Left cardiac atrium (tissue), 4 donors: Measurements from ENCODE around the gene RTN4IP1. TPM values are rescaled to one million over a fixed set of nuclear protein-coding genes. Genes with fewer than 3 reads are reported as not detected.
"Not testable (repeated sequence)": the region's sequence is repeated elsewhere in the genome, so short reads cannot be mapped to it uniquely, and the experiment has no call there.

ENCODE experiments used
- ATAC-seq, 2 donors: fragments of 200-7000 bp; cut with Tn5 transposase; one replicate each; pipeline ENCODE4 v1.9.1; 2020; ENCODE audit warnings: mild to moderate bottlenecking in 2 of 2, moderate library complexity in 2 of 2
- DNase-seq: peaks from one replicate; pipeline ENCODE4 v3.0.0-alpha.2; 2020
- intact Hi-C, 2 donors: fragments of 100-400 bp; cut with DNase I; formaldehyde crosslinking; loops; one replicate each; pipeline versions ENCODE4 v1.14.1 to v1.15.1; 2022 to 2023
- total RNA-seq, 2 donors: library from RNA; stranded (reverse); fragmentation: NEBNext Ultra II Directional; extraction: Animal tissue kit (Norgen Biotek cat#: 25700); gene quantifications; one replicate each; pipeline ENCODE4 v1.2.1, GENCODE V29; 2021
- donor health status: DM: no; HTN: yes; CAD: no.
- donor health status: DM: no; HTN: yes; CAD: no; lungs with severe emphysema.
- donor health status: DM: yes; HTN: yes; CAD: no.
- donor health status: Dilated cardiomyopathy.

RTN4IP1 gene
- total RNA-seq, 2 donors from 2014 or later = 10.4 to 12.9 TPM

GRCh38 chr6:106630366-106630765, 1.1 kb upstream of the RTN4IP1 start:
- intact Hi-C loops = no loop called here
- DNase-seq (no peak), ATAC-seq (no peak)

- intact Hi-C loops = no loop called here
- no peak for ATAC-seq
Observed at GRCh38 chr6:106629859-106630163, 513 bp upstream of the RTN4IP1 start.

DNA sequence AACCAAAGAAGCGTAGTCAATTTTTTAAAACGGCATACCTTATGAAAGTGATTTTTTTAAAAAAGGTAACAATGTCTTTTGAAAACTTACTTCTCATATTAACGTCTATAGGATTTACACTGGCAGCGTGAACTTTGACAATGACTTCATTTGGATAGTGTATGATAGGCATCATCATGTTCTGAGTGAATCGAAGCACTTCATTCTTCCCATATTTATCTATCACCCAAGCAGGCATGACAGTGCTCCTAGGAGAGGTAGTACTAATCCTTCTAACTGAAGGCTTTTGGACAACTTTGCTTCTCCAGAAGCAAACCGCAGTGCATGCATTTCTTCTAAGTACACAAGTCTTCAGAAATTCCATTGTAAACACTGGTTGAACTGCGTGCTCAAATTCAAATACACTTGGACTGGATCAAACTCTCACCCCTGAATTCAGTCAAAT, 618 bp downstream of the RTN4IP1 start:
- intact Hi-C loops = no loop called here
- ATAC-seq (peak; percentile 3 to 18), DNase-seq (no peak)

More at GRCh38 chr6:106629859-106630163, 513 bp upstream of the RTN4IP1 start:
- DNase-seq = no peak

- DNase-seq, ATAC-seq, intact Hi-C loops: not testable (repeated sequence)
Observed at GRCh38 chr6:106627760-106628159, 1.5 kb downstream of the RTN4IP1 start.

DNA sequence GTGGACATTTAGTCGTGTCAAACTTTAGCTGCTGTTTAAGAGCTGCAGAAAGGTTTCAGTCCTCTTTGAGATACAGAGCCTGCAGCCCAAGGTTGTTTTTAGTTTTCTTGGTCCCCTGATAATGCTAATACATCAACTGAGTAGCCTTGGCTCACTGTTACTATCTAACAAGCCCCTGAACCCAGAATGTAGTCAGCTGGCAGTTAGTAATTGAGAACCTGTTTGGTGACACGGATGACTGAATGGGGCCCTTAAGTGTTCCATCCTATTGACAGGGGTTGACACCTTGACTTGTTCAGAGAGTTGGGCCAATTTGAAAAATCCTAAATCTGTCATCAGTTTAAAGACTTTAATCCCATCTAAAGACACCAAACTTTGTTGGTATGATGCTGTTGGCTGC, 2.8 kb downstream of the RTN4IP1 start:
- no peak for ATAC-seq
- intact Hi-C loops = no loop called here
- no peak for DNase-seq

DNA sequence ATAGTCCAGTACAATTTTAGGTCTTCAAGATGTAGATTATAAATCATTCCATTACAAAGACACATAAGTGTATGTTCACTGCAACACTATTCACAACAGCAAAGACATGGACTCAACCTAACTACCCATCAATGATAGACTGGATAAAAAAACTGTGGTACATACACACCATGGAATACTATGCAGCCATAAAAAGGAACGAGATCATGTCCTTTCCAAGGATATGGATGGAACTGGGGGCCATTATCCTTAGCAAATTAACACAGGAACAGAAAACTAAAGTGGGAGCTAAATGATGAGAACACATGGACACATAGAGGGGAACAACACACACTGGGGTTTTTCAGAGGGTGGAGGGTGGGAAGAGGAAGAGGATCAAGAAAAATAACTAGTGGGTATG, 6.3 kb downstream of the RTN4IP1 start:
- no peak for DNase-seq
- ATAC-seq = no peak
- intact Hi-C loops = no loop called here

- intact Hi-C loops = no loop called here
- no peak for ATAC-seq
- DNase-seq = no peak
Observed at GRCh38 chr6:106622412-106622811, 6.9 kb downstream of the RTN4IP1 start.

DNA sequence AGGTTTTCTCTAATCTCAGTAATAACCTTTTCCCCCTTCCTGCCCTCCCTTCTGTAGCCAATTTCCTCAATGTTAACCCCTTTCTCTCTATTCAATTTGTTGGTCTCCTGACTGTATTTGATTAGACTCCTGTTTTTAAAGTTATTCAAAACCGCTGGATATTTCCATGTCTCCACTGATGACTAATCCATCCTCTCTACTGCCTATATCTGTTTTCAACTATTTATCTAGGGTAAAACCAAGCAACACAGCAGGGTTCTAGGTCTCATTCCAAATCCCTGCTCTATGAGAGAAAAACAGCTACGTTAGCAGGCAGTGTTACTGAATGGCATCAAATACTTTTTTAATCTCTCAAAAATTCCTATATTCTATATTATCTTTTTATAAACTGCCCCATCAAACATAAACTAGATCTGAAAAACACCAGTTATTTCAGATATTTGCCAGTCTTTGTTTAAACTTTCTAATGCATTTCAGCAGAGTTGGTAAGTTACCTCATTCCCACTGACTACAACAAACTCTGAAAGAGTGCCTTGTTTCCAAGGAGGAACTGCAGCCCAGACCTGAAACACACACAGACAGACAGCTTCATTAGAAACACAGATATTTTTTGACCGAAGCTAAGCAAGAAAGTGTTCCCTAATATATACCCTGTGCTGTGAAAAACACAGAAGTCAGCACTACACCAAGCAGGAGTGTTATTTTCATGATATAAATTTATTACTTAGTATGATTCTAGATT, 8.2 kb downstream of the RTN4IP1 start:
- intact Hi-C loops = no loop called here
- ATAC-seq (no peak), DNase-seq (no peak)

GRCh38 chr6:106619223-106619622, 10.1 kb downstream of the RTN4IP1 start:
- DNase-seq = no peak
- intact Hi-C loops = no loop called here
- ATAC-seq = no peak

DNA sequence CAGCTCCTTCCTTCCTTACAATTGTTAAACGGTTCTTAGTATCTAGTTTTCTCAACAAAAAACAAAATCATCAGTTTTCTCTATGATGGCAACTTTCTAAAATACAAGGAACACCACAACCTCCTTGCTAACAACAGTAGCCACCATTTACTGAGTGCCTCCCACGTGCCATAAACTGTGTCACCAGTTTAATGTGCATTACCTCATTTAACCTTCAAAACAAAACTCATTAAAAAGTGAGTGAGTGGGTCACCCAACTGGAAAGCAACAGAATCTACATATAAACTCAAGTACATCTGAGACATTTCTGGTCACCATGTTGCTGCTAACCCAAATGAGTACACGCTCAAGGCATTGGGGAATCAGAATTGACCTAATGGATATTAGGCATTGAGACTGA, 11.0 kb downstream of the RTN4IP1 start:
- DNase-seq = no peak
- ATAC-seq = no peak
- intact Hi-C loops = no loop called here

- no peak for DNase-seq
- ATAC-seq = no peak
- intact Hi-C loops = no loop called here
Observed at GRCh38 chr6:106617857-106618256, 11.4 kb downstream of the RTN4IP1 start.

- intact Hi-C loops = no loop called here
- DNase-seq = no peak
- no peak for ATAC-seq
Observed at GRCh38 chr6:106617302-106617701, 12.0 kb downstream of the RTN4IP1 start.

DNA sequence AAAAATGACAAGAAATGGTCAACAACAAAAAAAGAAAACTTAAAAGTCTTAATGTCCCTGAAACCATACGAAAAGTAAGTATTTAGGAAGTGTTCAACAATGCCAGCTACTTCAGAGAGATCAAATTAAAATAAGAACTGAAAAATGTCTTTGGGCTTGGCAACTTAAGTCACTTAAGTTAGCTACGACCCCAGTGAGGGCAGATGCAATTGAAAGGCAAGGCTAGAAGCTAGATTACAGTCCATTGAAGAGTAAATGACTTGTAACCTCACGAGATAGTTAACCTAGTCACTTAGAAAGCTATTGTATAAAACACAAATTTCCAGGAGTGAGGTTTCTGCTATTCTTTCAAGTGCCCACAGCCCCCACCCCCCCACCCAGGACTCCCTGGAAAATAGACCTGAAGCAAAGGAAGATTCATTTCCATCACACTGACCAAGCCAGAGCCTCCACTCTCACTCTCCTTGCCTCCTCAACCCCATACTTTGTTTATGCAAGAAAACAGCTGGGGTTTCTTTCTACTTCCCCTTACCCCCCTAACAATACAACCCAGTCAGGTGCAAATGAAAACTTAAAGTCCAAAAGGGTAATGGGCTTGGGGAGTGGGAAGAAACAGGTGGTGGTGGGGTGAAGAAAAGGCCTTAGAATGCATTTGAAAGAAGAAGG, 14.6 kb downstream of the RTN4IP1 start:
- ATAC-seq (no peak), DNase-seq (no peak)
- intact Hi-C loops = no loop called here

DNA sequence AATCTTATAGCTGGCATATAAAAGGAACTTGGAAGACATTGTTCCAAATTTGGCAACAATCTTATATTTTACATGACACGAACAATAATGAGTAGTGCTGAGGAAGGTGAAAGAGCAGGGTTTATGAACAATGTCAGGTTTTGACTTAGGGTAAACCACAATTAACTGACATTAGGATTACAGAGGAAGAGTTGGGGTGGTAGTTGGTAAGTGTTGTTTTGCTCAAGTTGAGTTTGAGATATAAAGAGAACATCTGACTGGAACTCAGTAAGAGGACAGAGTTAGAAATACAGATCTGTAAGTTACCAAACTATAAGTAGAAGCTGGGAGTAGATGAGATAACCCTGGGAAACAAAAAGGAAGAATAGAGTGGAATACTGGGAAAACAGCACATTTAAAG, 15.1 kb downstream of the RTN4IP1 start:
- intact Hi-C loops = no loop called here
- no peak for DNase-seq
- ATAC-seq = no peak

DNA sequence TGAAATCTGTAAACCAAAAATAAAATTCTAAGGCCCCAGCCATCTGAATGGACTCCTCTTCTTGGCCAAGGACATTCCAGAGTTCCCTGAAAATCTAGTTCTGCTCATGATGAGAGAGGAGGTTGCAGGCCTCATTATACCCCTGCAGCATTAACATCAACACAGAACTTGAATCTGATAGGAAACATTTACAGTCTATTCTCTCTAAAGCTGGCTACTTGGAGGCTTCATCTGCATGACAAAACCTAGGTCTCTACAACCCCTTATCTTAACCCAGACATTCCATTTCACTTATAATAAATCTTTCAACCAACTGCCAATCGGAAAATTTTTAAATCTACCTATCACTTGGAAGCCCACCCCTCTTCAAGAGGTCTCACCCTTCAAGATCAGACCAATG, 15.7 kb downstream of the RTN4IP1 start:
- ATAC-seq = no peak
- no peak for DNase-seq
- intact Hi-C loops = no loop called here

GRCh38 chr6:106612671-106613416, 16.5 kb downstream of the RTN4IP1 start:
- intact Hi-C loops = no loop called here
- no peak for ATAC-seq

DNA sequence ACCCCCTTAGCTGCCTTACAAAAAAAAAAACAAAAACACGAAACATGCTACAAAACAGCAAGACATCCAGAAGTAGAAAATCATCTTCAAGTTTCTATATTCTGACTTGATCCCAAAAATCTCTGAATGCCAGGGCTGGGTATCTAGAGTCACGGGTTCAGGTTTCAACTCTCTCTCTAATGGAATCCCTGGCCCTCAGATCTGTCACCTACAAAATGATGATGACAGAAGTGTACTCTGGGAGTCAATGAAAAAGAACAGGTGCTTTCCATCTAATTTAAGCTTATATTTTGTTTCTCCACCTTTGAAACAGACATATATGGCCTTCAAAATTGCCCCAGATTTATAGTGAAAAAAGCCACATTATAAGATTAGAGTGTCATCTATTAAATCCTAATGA, 18.3 kb downstream of the RTN4IP1 start:
- ATAC-seq = no peak
- no peak for DNase-seq
- intact Hi-C loops = no loop called here

More at GRCh38 chr6:106612671-106613416, 16.5 kb downstream of the RTN4IP1 start:
- DNase-seq = no peak

- intact Hi-C loops = loop anchor here in 1 of 2 donors (5.0 kb wide), 1 partner anchor 368 kb away; no protein-coding TSS in a partner anchor
- ATAC-seq (no peak), DNase-seq (no peak)
Observed at GRCh38 chr6:106609699-106610098, 19.6 kb downstream of the RTN4IP1 start.

- DNase-seq (no peak), ATAC-seq (peak; percentile 36 to 57)
- intact Hi-C loops = loop anchor here in 1 of 2 donors (5.0 kb wide), 1 partner anchor 369 kb away; no protein-coding TSS in a partner anchor
Observed at GRCh38 chr6:106608080-106608668, 21.1 kb downstream of the RTN4IP1 start.

- intact Hi-C loops = no loop called here
- DNase-seq = no peak
- no peak for ATAC-seq
Observed at GRCh38 chr6:106600329-106600728, 29.0 kb downstream of the RTN4IP1 start.
